H1 (cell line): Measurements from ENCODE around the gene ADGRG2. TPM values are rescaled to one million over a fixed set of nuclear protein-coding genes. Genes with fewer than 3 reads are reported as not detected.

Experiments used
- CTCF ChIA-PET: fragments of 300-600 bp; sonication (Branson Sonifier 250); formaldehyde crosslinking; loops from one replicate; lab custom pipeline; 2021; ENCODE audit not compliant: partially characterized antibody; lab: Charles Lee
- POLR2A ChIA-PET: fragments of 300-600 bp; sonication (Branson Sonifier 250); formaldehyde crosslinking; loops from one replicate; lab custom pipeline; 2021; ENCODE audit warnings: inconsistent platforms; ENCODE audit not compliant: partially characterized antibody; lab: Charles Lee
- DNase-seq, 2 experiments: peaks; one replicate each; pipeline versions ENCODE4 v3.0.0 to v3.0.0-alpha.2; 2010 to 2022; ENCODE audit warnings: low spot score in 2 of 2, low read depth in 1 of 2, mixed read lengths in 1 of 2
- FAIRE-seq: peaks from 2 replicates; lab custom pipeline; 2011; peaks lifted over from hg19 to GRCh38; lab: Jason Lieb, UNC
- H2AFZ ChIP-seq: 2 replicates; pipeline ENCODE4 v1.8.1; 2012; ENCODE audit warnings: low read length, inconsistent platforms
- H2AK5ac ChIP-seq: 2 replicates; pipeline ENCODE4 v1.6.1; 2013; ENCODE audit warnings: low read depth, low read length
- H2BK120ac ChIP-seq: replicated peaks from 2 replicates; pipeline ENCODE3; 2013; ENCODE audit warnings: low read depth, low read length, inconsistent platforms
- H2BK12ac ChIP-seq: 2 replicates; pipeline ENCODE4 v1.6.1; 2013; ENCODE audit warnings: low read depth, low read length
- H2BK15ac ChIP-seq: 2 replicates; pipeline ENCODE4 v1.6.1; 2013; ENCODE audit warnings: low read length
- H2BK20ac ChIP-seq: 2 replicates; pipeline ENCODE4 v1.6.1; 2013; ENCODE audit warnings: low read length
- H2BK5ac ChIP-seq: 2 replicates; pipeline ENCODE4 v1.6.1; 2013; ENCODE audit warnings: low read depth, low read length
- H3K14ac ChIP-seq: 2 replicates; pipeline ENCODE4 v1.6.1; 2013; ENCODE audit warnings: inconsistent platforms; ENCODE audit not compliant: insufficient read length
- H3K18ac ChIP-seq: 2 replicates; pipeline ENCODE4 v1.6.1; 2013; ENCODE audit warnings: low read length; ENCODE audit errors: extremely low read depth
- H3K23ac ChIP-seq: 2 replicates; pipeline ENCODE4 v1.6.1; 2013; ENCODE audit warnings: inconsistent platforms; ENCODE audit not compliant: insufficient read length
- H3K23me2 ChIP-seq: 2 replicates; pipeline ENCODE4 v1.6.1; 2013; ENCODE audit warnings: low read depth, low read length
- H3K27ac ChIP-seq: 2 replicates; pipeline ENCODE4 v1.6.1; 2011; ENCODE audit warnings: low read depth, low read length, inconsistent platforms
- H3K27me3 ChIP-seq, 4 experiments: replicated peaks in 1 of 4; 1 replicate in 1 of 4; 2 replicates in 3 of 4; pipeline versions ENCODE4 v1.6.1 to v1.8.1; 2011 to 2013; ENCODE audit warnings: low read length in 3 of 4, mild to moderate bottlenecking in 3 of 4, inconsistent platforms in 2 of 4, mixed read lengths in 2 of 4, moderate library complexity in 1 of 4; ENCODE audit not compliant: control insufficient read depth in 3 of 4, insufficient read depth in 3 of 4; ENCODE audit errors: extremely low read depth in 1 of 4
- H3K36me3 ChIP-seq, 4 experiments: 2 replicates each; pipeline versions ENCODE4 v1.6.1 to v1.8.1; 2011 to 2013; ENCODE audit warnings: mild to moderate bottlenecking in 4 of 4, low read length in 3 of 4, moderate library complexity in 2 of 4, control low read depth in 1 of 4, inconsistent platforms in 1 of 4; ENCODE audit not compliant: insufficient read depth in 4 of 4, control insufficient read depth in 2 of 4
- H3K4ac ChIP-seq: replicated peaks from 2 replicates; pipeline ENCODE3; 2013; ENCODE audit warnings: low read length, low read depth, mixed read lengths, inconsistent platforms; ENCODE audit not compliant: insufficient read length
- H3K4me1 ChIP-seq, 4 experiments: replicated peaks in 1 of 4; 1 replicate in 1 of 4; 2 replicates in 3 of 4; pipeline versions ENCODE4 v1.6.1 to v1.8.1; 2011 to 2013; ENCODE audit warnings: low read length in 3 of 4, inconsistent platforms in 2 of 4, mixed read lengths in 1 of 4; ENCODE audit not compliant: insufficient read depth in 4 of 4, control insufficient read depth in 3 of 4
- H3K4me2 ChIP-seq, 2 experiments: 2 replicates each; pipeline versions ENCODE4 v1.6.1 to v1.8.1; 2011 to 2013; ENCODE audit warnings: low read depth in 2 of 2, low read length in 2 of 2, control low read depth in 1 of 2, inconsistent platforms in 1 of 2, mild to moderate bottlenecking in 1 of 2; ENCODE audit not compliant: insufficient read depth in 1 of 2
- H3K4me3 ChIP-seq, 4 experiments: fragments of 200-600, 300-600 bp in 1 of 4; sonication (generic), shearing (Covaris generic), sonication (Bioruptor Twin) in 1 of 4; 2 replicates each; pipeline versions ENCODE4 v1.5.1 to v1.8.1; 2011 to 2016; ENCODE audit warnings: low read length in 4 of 4, low read depth in 3 of 4, control low read depth in 2 of 4, inconsistent platforms in 2 of 4, mild to moderate bottlenecking in 2 of 4, mixed read lengths in 1 of 4, moderate library complexity in 1 of 4; ENCODE audit not compliant: insufficient read depth in 2 of 4; ENCODE audit errors: extremely low read depth in 1 of 4
- H3K56ac ChIP-seq: replicated peaks from 2 replicates; pipeline ENCODE3; 2013; ENCODE audit warnings: low read depth, mild to moderate bottlenecking, mixed read lengths, low read length, inconsistent platforms; ENCODE audit not compliant: insufficient read length
- H3K79me1 ChIP-seq: 2 replicates; pipeline ENCODE4 v1.6.1; 2013; ENCODE audit warnings: low read depth, low read length, control low read depth
- H3K79me2 ChIP-seq, 2 experiments: 2 replicates each; pipeline versions ENCODE4 v1.6.1 to v1.8.1; 2012 to 2013; ENCODE audit warnings: low read length in 2 of 2, mild to moderate bottlenecking in 2 of 2, inconsistent platforms in 1 of 2; ENCODE audit not compliant: insufficient read depth in 2 of 2, control insufficient read depth in 1 of 2
- H3K9ac ChIP-seq, 4 experiments: replicated peaks in 1 of 4; 1 replicate in 1 of 4; 2 replicates in 3 of 4; pipeline versions ENCODE4 v1.6.1 to v1.8.1; 2011 to 2013; ENCODE audit warnings: low read depth in 3 of 4, low read length in 3 of 4, control low read depth in 2 of 4, mild to moderate bottlenecking in 2 of 4, moderate library complexity in 2 of 4, inconsistent platforms in 1 of 4; ENCODE audit errors: extremely low read depth in 1 of 4
- H3K9me3 ChIP-seq, 2 experiments: 2 replicates each; pipeline versions ENCODE4 v1.6.1 to v1.8.1; 2012 to 2013; ENCODE audit warnings: mild to moderate bottlenecking in 2 of 2, moderate library complexity in 2 of 2, control low read depth in 1 of 2, inconsistent platforms in 1 of 2, low read depth in 1 of 2, low read length in 1 of 2, mixed read lengths in 1 of 2; ENCODE audit not compliant: insufficient read depth in 2 of 2
- H4K20me1 ChIP-seq, 2 experiments: replicated peaks in 1 of 2; 2 replicates each; pipeline versions ENCODE3 to v1.8.1; 2011 to 2013; ENCODE audit warnings: inconsistent platforms in 2 of 2, low read length in 2 of 2, mild to moderate bottlenecking in 1 of 2; ENCODE audit not compliant: insufficient read depth in 2 of 2, control insufficient read depth in 1 of 2
- H4K5ac ChIP-seq: 2 replicates; pipeline ENCODE4 v1.6.1; 2013; ENCODE audit warnings: low read length, low read depth, mixed read lengths, inconsistent platforms; ENCODE audit not compliant: insufficient read length
- H4K8ac ChIP-seq: 2 replicates; pipeline ENCODE4 v1.8.0; 2013; ENCODE audit warnings: mild to moderate bottlenecking, moderate library complexity, low read length, inconsistent platforms; ENCODE audit not compliant: insufficient read depth; ENCODE audit errors: extremely low read depth
- H4K91ac ChIP-seq: replicated peaks from 2 replicates; pipeline ENCODE3; 2013; ENCODE audit warnings: low read length, mixed read lengths, inconsistent platforms; ENCODE audit not compliant: insufficient read length
- POU5F1 ChIP-seq: IDR thresholded peaks from 2 replicates; pipeline ENCODE4 v1.6.1; 2011; ENCODE audit warnings: low read depth, mild to moderate bottlenecking, low read length, moderate library complexity
- RNF2 ChIP-seq: fragments of 200-900, 300-1000 bp; sonication (generic); IDR thresholded peaks from 2 replicates; pipeline ENCODE4 v1.7.1; 2016; ENCODE audit warnings: borderline replicate concordance, low read depth, mild to moderate bottlenecking, antibody characterized with exemption, low read length; ENCODE audit not compliant: poor library complexity, severe bottlenecking; ENCODE audit errors: missing control alignments
- RXRA ChIP-seq: IDR thresholded peaks from 2 replicates; pipeline ENCODE4 v1.6.1; 2011; ENCODE audit warnings: low read depth, mild to moderate bottlenecking, low read length, moderate library complexity; ENCODE audit not compliant: insufficient read depth
- polyA plus RNA-seq, 7 experiments: library from polyadenylated mRNA; depleted of rRNA in 3 of 7; stranded (reverse) in 5 of 7; unstranded in 2 of 7; fragments of >200 nt in 5 of 7; fragments of 200-250 nt in 2 of 7; gene quantifications; 1 replicate in 5 of 7; 2 replicates in 1 of 7; 4 replicates in 1 of 7; pipeline versions ENCODE4 v1.2.1 to v1.2.3, GENCODE V29; 2011 to 2013; ENCODE audit warnings: missing spikeins in 2 of 7, mixed read lengths in 2 of 7
- total RNA-seq: library from RNA; stranded (reverse); fragmentation: NEBNext Ultra II Directional; extraction: Animal tissue kit (Norgen Biotek cat#: 25700); gene quantifications from 2 replicates; pipeline ENCODE4 v1.2.1, GENCODE V29; 2021

ADGRG2 gene
- total and polyA plus RNA-seq, 2 of the 8 experiments (the other 6 are each of a cell fraction or from before 2014, with no cell fraction given) = 8.9 to 13.3 TPM

- Histone ChIP-seq H3K4me1 (no peaks in the 10 kb centered on the region), H3K9ac (no peak overlapping the region), H2BK20ac (no peak overlapping the region), H3K18ac (no peak overlapping the region), H3K27me3 (no peaks in the 10 kb centered on the region), H4K91ac (no peak overlapping the region), H2BK5ac (no peak overlapping the region), H3K4me2 (no peak overlapping the region), H2AFZ (no peak overlapping the region), H3K9me3 (no peaks in the 10 kb centered on the region), H3K79me2 (0 out of 4 replicates have a peak, but pooled peaks cover 0 to 3% of the 10 kb centered on the region in 2 experiments)
- POLR2A ChIA-PET = no interaction called here
- no peak for FAIRE-seq
- TF ChIP-seq RNF2 (no peak), POU5F1 (no peak), RXRA (no peak)
- TF ChIP-seq, all 59 proteins: peak for 0
- H3K4ac ChIP-seq = no peak overlapping the region
- H2BK120ac ChIP-seq = no peak overlapping the region
- no peak overlapping the region for H3K14ac ChIP-seq
- no peak overlapping the region for H4K8ac ChIP-seq
- H3K36me3 ChIP-seq = no peaks in the 10 kb centered on the region
- no peak for DNase-seq
- no peak overlapping the region for H4K5ac ChIP-seq
- CTCF ChIA-PET = no interaction called here
- H3K27ac ChIP-seq = no peak overlapping the region
- H3K79me1 ChIP-seq = no peaks in the 10 kb centered on the region
- H3K23ac ChIP-seq = no peak overlapping the region
- H4K20me1 ChIP-seq = no peaks in the 10 kb centered on the region
- H3K23me2 ChIP-seq = no peaks in the 10 kb centered on the region; the same call in 1 of the 2 replicates
- no peak overlapping the region for H2AK5ac ChIP-seq
- no peak overlapping the region for H2BK15ac ChIP-seq
- no peak overlapping the region for H3K56ac ChIP-seq
- H2BK12ac ChIP-seq = no peak overlapping the region
- no peak overlapping the region for H3K4me3 ChIP-seq
Observed at GRCh38 chrX:18970465-18970864, 151.8 kb downstream of the ADGRG2 start.
